ENCODE results near the gene OR11A1.

GRCh38 chr6:29442719-29443118 is 14.2 kb downstream of the OR11A1 start:
- TF ChIP-seq CTCF (IDR thresholded peaks at IDR 0.05; ENCODE audit: low read length), result no peak
- TF ChIP-seq EZH2 (optimal IDR thresholded peaks at IDR 0.05; ENCODE audit: low read depth, low read length), result no peak
